NCI-H226 (cell line): ENCODE measurements around the gene ASPRV1.

ENCODE experiments used
- DNase-seq: peaks from one replicate; pipeline ENCODE4 v3.0.0-alpha.2; 2015

ASPRV1 gene

DNA sequence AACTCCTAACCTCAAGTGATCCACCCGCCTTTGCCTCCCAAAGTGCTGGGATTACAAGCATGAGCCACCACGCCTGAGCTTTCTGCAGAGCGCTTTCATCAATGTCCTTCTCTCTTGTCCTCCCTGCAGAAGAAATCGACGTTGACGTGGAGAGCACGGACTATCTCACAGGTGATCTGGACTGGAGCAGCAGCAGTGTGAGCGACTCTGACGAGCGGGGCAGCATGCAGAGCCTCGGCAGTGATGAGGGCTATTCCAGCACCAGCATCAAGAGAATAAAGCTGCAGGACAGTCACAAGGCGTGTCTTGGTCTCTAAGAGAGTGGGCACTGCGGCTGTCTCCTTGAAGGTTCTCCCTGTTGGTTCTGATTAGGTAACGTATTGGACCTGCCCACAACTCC lies 23.5 kb downstream of the ASPRV1 start:
- no peak for DNase-seq

DNA sequence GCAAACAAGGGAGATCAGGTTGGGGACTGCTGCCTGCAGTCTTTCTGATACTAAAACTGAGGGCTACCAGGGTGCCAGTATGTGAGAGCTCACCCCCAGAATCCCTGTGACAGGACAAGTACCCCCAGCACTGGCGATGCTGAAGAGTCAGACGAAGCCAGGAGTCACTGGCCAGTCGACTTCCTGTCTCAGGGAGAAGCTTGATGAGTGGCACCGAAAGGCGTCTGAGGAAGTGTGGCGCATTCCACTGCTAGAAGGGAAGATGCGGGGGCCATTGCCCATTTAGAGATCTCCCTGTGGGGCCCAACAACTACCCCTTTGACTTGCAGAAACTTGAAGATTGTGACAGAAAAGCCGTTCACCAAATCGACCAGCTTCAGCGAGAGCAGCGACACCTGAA lies 24.5 kb downstream of the ASPRV1 start:
- no peak for DNase-seq

DNA sequence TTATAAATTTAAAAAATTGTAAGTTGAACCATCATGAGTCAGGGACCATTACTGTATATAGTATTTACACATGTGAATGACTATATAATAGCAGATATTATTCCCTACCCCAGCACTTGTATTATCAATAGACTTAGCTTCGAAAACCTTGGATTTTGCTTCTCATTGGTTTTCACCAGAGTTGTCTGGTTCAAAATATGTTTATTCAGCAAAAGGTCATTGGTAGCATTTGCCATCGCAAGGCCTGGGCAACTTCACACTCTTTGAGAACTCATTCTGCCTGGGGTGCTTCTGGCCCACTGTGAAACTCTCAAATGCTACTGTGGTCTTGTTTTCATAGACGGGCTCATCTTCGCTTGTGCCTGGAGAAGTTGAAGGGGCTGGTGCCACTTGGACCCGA lies 26.4 kb downstream of the ASPRV1 start:
- no peak for DNase-seq

DNA sequence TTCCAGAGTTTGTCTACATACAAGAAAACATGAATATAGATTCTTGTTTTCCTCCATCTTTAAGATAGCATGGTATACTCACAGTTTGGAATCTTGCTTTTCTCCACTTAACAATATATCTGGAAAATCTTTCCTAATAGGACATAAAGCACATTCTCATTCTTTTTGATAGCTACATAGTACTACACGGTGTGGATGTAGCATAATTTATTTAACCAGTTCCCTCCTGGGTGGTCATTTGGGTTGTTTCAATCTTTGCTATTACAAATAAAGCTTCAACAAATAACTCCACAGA lies 26.9 kb downstream of the ASPRV1 start:
- no peak for DNase-seq

DNA sequence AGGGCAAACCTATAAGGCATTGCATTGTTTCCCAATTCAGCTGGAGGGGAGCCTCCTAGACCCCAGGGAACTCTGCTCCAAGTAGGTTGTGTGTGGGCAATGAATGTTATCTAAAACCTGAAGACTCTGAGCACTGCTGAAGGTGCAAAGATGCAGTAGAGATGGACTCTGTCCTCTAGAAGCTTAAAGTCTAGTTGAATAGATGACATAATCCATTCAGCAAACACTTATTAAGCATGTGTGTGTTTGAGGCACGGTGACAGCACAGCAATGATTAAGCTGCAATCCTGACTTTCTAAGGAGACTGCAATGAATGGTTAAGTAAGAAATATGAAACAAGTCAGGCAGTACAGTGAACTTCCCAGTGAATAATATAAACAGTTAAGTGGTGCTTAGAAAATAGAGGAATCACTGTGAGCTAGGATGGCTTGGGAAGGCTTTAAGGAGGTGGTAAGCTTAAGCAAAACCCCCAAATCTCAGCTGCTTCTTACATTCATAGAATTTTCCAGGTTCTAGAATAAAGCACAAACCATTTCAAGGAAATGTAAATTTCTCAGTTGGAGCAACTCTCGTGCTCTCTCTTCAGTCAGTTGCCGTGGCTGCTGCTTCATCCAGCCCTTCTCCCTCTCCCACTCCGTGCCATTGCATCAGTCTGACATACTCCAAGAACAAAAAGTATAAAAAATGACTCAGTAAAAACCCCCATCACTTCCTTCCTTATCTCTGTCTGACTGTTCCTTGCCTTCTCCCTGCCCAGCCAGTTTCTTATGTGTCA lies 27.4 kb downstream of the ASPRV1 start:
- peak; percentile 89 for DNase-seq

DNA sequence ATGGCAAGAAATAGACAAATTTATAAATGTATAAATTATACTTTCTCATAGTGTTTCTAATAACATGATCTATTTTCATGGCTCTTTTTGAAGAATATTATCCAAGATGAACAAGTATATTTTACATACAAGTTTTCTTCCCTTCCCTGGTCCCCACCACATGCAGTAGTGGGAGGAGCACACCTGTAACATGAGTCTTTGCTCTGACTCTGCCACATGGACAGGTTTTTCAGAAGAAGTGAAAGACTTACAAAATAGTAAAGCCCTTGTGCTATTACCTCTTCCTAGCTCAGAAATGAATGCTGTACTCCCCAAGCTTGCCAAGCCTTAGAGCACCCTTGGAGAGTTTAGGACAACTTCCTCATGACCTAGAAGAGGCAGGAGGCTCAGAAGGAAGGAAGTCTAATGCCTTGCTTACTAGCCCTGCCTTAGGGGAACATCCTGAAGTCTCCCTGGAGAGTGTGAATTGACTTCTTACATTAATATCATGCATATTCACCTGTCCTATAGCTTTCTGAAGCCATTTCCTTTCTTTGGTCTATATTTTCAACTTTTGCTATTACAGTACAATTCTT lies 28.1 kb downstream of the ASPRV1 start:
- no peak for DNase-seq

DNA sequence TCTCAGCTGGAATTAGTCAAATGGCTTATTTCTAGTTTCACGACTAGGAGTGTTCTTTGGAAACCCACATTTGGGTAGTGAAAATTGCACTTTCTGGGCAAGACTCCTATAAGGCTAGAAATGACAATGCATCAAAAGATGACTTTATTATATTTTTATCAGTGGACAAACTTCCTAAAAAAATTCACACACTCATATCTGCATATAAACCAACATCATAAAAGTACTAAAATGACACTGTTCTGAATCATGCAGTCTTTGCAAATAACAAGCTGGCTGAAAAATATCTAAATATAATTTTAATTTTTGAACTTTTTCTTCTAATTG lies 28.9 kb downstream of the ASPRV1 start:
- DNase-seq: no peak

DNA sequence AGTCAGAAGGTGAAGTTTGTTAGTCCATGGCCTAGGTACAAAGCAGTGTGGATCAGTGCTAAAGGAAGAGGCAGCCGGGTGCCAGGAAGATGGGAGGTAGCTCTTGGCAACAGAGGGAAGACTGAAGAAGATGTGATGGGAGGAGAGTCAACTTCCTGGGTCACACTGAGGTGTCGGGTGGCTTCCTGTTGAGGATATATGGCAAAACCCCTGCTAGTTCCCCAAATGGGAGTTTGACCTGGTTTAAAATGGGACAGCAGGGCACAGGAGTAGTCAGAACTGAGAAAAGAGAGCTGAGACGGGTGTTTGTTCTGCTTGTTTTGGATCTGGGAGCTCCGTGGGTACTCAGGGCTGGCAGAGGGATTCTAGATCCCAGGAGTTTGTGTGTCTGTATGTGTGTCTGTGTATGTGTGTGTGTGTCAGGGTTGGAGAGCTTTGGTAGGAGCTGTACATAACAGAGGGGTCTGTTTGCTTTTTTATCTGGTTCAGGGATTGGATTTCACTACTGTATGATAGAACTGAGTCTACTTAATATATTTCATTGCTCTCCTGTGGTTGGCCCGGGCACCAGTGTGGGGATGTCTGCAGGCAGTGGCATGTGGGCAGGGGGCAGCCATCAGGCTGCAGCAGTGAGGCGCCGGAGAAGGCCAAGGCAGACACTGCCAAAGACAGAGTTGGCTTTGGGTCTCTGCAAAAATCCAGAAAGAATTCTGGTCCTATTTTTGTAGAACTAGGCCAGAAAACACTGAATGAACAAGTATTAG lies 29.4 kb downstream of the ASPRV1 start:
- DNase-seq: no peak

DNA sequence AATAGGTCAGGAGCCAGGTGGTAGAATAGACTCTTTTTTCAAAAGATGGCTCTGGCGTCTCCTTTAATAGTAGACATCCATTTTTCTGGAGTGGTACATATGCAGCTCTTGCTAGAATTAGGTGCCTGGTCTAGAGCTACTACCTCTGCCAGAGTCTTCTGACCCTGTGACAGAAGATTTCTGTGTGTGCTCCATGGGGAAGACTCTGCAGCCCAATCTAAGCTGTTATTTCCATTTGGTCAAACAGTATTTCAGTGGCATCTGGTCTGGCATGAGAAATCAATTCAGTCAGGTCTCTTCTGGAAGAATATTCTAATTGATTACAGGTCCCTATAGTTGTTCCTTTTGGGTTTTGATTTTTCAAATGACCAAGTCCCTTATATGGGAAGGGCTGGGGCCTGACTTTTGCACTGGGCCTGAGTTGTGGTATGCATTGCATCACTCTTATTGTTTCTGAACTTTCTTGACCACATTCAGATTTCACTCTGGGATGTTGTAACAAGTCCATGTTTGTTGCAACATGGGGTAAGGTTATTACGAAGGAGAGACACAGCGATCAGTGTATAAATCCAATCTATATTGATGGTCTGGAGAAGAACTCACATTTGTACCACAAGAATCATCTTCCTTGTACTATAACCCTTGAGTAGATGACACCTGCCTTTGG lies 34.4 kb downstream of the ASPRV1 start:
- no peak for DNase-seq

DNA sequence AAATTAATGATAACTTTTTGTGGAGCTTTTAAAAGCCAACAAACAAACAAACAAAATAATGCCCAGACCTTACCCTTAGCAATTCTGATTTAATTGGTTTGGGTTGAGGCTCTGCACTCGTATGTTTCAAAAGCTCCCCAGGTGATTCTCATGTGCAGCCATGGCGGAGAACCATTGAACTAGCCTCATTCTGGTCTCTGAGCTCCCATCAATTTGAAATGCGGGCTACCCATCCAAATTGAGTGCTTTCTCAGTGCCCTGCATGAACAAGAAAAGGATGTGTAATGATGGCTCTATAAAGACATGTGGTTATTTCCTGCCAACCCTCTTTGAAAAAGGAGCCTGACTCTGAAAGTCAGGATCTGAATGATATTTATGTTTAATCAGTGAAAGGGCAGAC lies 38.3 kb downstream of the ASPRV1 start:
- DNase-seq: no peak

DNA sequence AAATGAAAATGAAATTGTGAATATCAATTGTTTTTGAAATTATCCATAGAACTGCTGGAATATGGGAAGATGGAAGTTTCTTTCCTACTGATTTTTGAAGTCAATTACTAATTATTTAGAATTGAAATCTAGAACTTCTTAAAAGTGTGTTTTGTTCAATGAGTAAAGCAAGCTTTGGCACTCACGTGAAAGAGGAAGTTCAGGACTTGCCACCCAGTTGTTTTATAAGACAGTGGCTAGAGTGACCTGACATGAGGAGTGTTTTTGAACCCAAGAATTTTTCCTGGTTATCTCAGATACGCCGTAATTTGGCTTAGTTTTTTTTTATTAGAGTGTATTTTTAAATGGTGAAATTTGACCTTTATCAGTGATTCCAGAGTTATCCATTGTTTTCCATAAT lies 43.0 kb downstream of the ASPRV1 start:
- DNase-seq: no peak

DNA sequence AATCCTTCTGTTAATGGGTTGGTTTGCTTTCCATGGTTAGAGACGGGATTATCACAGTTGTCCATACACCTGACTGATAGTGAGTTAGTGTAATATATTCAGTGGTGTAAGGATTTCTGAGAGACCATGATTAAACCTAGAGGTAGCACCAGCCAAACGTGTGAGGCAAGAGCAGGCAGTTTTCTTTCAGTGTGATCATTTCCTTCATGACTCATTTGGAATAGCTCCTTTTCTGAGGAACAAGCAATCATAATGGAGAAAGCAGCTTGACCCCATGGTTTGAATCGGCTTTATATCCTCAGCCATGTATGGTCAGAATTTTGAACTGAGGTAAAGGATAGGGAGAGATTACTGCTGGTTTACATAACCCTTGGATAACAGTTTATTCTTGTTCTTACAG lies 43.6 kb downstream of the ASPRV1 start:
- DNase-seq: peak; percentile 80

DNA sequence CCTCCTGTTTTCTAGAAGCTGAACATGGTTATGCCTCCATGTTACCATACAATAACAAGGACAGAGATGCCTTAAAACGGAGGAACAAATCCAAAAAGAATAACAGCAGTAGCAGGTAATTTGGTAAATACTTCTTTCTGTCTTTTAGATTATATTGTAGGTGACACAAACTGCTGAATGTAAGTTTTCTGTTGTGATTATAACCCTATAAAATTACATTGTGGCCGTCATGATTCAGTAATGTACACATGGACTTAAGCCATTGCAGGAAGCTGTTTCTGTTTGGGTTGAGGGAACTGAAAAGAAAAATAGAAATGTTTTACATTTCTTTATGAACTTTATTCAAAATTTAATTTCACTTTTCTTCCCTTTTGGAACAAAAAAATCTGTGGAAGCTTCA lies 45.3 kb downstream of the ASPRV1 start:
- DNase-seq: no peak

DNA sequence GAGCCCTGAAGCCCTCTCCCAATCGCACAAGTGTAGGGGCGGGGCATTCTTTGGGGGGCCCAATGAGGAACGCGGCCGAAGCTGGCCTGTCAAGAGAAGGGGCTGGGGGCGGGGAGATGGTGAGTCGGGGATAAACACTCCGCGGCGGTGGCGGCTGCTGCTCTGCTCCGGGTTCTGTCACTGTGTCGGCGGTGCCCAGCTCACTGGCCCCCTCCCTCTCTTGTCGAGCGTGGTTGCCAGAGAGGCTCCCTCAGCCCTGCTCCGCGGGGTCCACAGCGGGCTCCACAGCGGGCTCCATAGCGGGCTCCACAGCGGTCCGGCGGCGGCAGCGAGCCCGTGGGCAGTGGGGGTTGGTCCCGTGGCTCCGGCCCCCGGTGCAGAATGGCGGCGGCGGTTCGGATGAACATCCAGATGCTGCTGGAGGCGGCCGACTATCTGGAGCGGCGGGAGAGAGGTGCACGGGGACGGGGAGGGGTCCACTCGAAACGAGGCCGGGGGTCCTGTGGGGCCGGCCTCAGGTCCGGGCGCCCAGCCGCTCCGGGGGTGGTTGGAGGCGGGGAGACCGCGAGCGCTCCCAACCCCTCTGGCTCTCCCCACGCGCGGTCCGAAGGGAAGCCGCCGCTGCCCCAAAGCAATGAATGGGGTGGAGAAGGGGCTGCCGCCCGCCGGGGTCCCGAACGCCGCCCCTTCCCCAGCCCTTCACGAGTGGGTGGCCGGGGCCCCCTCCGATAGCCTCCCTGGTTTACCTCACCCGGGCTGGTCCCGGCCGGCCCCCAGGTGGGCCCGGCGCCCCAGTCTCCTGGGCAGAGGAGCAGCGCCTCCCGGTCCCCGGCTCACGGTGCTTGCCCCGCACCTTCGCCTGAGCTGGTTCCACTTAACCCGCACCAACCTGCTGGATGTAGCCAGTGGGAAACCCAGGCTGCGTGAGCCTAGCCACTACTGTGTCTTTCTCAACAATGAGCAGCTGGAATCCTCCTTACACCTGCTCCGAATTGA lies 46.2 kb downstream of the ASPRV1 start, which contains the start of gene MXD1:
TSS of gene MXD1 (plus strand) at position 160 of the 996 bp plus-strand sequence. CDS start at position 382, 222 bp downstream.
- no peak for DNase-seq

DNA sequence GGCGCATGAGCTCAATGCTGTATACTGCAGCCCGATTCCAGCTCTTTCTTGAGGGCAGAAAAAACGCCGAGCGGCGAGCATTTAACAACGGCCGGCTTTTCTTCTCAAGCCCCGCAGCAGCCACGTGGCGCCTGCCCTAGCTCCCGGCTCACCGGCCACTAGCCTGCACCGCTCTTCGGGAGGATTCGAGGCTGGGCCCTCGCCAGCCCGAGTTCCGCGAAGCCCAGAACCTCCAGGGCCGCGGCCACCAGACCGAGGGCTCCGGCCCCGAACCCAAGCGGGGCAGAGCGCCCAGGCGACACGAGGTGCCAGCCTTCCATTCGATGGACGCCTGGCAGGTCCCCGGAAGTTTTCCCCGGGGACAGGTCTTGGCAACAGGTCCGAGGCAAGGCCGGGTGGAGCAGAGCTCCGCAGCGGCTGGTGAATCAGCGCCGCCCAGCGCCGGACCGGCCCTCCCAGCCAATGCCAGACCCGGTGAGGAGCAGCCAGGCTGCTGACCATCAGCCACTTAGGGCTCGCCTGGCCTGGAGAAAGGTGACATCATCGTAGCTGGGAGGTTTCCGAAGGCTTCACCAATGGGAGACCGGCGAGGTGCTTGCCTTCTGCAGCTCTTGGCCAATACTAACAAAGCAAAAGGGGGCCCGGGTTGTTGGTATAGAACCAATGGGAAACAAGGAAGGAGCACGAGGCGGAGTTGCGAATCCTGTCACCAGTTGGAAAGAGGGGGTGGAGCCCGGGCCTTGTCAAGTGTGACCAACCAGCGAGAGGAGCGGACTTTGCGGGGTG lies 47.1 kb downstream of the ASPRV1 start:
- DNase-seq: peak; percentile 100

DNA sequence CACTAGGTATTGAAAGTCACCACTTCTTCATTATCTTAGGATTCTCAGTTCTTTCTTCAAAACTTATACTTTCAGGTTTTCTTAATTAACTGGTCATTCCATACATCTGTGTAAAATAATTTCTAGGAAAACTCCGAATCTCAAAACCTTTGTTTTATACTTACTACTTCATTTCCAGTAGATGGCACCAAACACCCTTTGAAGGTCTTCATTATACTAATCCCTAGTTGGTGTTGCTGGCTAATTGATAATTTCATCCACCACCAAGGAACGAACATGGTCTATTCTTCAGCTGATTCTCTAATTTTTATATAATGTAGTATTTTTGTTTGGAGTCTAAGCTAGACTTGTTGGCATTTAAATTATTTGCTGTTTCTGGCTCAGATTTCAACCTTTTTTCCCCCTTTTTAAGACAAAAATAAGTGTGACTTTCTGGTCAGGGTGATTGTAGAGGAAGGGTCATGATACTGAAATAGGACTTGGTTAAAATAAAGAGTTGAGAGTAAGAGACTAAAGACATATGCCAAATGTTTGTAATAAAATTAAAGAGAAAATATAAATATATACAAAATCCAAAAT lies 49.4 kb downstream of the ASPRV1 start:
- DNase-seq: no peak
